Measurements from ENCODE around the gene SOX6.

GRCh38 chr11:16086229-16086819 is 270.0 kb downstream of the SOX6 start:
- TF ChIP-seq CTCF (IDR thresholded peaks at IDR 0.05) (no peak), EP300 (IDR thresholded peaks at IDR 0.05) (no peak), POLR2A (IDR thresholded peaks at IDR 0.05; ENCODE audit: low read depth) (no peak), POLR2AphosphoS5 (IDR thresholded peaks at IDR 0.05) (no peak)

Data from esophagus muscularis mucosa (tissue), 4 donors.